HG03064 (cell line): ENCODE results near the gene FES.
"Not testable (repeated sequence)": the region's sequence is repeated elsewhere in the genome, so short reads cannot be mapped to it uniquely, and the experiment has no call there.

Experiments
- ATAC-seq: cut with Tn5 transposase; IDR thresholded peaks from one replicate; pipeline ENCODE4 v1.9.1; 2021; ENCODE audit warnings: low read depth; ENCODE audit not compliant: unreplicated experiment

FES gene

DNA sequence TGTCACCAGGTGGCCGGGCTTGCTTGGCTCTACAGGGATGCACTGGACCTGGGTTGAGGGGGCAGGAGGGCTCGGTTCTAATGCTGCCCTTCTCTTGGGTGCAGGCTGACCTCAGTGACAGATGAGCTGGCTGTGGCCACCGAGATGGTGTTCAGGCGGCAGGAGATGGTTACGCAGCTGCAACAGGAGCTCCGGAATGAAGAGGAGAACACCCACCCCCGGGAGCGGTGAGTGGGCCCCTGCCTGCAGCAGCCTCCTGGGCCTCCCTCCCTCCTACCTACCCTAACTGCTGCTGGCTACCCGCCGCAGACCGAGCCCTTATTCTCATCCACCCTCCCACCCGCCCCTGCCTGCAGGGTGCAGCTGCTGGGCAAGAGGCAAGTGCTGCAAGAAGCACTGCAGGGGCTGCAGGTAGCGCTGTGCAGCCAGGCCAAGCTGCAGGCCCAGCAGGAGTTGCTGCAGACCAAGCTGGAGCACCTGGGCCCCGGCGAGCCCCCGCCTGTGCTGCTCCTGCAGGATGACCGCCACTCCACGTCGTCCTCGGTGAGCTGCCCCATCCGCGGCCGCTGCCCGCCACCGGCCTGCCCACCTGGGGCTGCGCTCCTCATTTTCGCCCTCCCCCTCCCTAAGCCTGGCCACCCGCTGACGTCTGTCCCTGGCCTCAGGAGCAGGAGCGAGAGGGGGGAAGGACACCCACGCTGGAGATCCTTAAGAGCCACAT, 5.6 kb downstream of the FES start:
- no peak for ATAC-seq

DNA sequence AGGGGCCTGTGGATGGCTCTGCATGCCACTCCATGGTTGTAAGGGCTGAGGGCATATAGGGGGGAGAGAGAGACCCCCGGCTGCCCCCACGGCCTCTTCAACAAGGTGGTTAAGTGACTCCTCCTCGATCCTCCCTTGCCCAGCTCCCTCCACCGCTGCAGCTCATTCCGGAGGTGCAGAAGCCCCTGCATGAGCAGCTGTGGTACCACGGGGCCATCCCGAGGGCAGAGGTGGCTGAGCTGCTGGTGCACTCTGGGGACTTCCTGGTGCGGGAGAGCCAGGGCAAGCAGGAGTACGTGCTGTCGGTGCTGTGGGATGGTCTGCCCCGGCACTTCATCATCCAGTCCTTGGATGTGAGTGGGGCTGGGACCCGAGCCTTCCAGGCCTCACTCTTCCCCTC, 6.5 kb downstream of the FES start:
- ATAC-seq: no peak

- no peak for ATAC-seq
These were observed 7.1 kb downstream of the FES start for GRCh38 chr15:90891346-90891949.

DNA sequence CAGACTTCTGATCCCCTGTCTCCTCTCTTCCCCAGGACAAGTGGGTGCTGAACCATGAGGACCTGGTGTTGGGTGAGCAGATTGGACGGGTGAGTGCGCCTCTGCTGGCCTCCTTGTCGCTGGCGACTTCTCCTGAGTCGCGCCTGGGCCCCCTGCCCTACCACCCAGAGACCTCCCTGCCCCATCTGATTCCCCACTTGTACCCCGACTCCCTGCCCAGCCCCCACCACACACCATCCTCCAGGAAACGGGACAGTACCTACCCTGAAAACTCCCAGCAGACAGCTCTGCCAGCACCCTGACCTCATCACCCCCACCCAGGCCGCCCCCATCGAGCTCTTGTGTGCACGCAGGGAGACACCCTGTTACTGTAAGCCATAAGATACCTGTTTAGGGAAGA, 7.7 kb downstream of the FES start:
- ATAC-seq: no peak

DNA sequence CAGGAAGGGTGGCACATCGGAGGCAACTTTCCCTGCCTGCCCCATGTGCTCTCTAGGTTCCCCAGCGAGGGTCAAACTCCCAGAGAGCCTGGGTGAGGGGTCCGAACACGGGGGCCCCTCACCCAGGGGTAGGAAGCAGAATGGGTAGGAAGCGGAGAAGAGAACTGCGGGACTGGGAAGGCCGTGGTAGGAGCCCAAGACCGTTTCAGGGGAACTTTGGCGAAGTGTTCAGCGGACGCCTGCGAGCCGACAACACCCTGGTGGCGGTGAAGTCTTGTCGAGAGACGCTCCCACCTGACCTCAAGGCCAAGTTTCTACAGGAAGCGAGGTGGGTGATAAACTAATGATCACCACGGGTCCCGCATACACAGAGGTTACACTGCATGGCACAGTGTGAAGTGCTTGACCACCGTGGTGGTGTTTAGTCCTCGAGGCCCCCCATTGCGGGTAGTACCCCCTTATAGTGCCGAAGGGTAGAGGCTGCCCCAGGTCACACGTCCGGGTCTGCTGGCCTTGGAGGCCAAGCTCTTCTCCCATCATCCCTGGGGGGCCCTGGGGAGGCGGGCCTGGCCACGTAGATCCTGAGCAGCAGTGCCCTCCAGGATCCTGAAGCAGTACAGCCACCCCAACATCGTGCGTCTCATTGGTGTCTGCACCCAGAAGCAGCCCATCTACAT, 8.3 kb downstream of the FES start:
- ATAC-seq: no peak

- no peak for ATAC-seq
These were observed 9.1 kb downstream of the FES start for GRCh38 chr15:90893175-90894090.

GRCh38 chr15:90895571-90896117, 11.3 kb downstream of the FES start:
- ATAC-seq: no peak

GRCh38 chr15:90897131-90897655, 12.9 kb downstream of the FES start:
- ATAC-seq: not testable (repeated sequence)

- no peak for ATAC-seq
These were observed 17.1 kb downstream of the FES start for GRCh38 chr15:90901175-90902039.

DNA sequence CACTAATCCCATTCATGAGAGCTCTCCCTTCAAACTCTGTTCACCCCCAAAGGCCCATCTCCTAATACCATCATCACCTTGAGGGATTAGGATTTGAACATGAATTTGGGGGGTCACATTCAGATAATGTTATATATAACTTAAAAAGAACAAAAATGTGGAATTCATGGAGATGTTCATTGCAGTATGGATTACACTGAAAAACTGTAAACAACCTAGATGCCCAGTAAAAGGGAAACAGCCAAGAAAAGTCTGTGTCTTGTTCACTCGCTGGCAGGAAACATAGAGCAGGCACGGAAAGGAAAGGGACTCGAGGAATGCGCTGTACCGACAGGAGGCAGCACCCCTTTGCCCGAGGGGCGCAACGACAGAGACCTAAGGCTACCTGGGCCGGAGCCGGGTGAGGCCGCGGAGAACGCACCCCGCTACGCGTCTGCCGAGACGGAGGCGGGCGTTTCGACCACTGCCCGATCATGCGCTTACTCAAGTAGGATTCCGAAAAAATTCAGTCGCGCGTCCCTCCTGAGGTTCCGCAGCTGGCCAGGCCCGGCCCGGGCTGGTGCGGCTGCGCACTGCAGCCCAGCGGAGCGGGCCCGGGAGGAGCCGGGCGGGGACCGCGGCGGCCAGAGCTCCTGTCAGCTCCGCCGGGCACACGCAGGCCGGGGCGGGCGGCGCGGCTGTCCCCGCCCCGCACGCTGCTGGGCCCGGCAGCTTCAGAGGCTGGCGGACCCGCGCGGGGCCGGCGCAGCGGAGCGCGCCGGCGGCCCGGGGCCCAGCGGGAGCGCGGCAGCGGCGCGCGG, 17.9 kb downstream of the FES start:
- peak; percentile 72 for ATAC-seq

- peak; percentile 52 for ATAC-seq
These were observed 18.8 kb downstream of the FES start, which contains the start of gene MAN2A2 for GRCh38 chr15:90902840-90903732. Gene MAN2A2, plus strand, starts transcription at chr15:90903302. Its CDS starts 906 bp downstream, at chr15:90904208.

DNA sequence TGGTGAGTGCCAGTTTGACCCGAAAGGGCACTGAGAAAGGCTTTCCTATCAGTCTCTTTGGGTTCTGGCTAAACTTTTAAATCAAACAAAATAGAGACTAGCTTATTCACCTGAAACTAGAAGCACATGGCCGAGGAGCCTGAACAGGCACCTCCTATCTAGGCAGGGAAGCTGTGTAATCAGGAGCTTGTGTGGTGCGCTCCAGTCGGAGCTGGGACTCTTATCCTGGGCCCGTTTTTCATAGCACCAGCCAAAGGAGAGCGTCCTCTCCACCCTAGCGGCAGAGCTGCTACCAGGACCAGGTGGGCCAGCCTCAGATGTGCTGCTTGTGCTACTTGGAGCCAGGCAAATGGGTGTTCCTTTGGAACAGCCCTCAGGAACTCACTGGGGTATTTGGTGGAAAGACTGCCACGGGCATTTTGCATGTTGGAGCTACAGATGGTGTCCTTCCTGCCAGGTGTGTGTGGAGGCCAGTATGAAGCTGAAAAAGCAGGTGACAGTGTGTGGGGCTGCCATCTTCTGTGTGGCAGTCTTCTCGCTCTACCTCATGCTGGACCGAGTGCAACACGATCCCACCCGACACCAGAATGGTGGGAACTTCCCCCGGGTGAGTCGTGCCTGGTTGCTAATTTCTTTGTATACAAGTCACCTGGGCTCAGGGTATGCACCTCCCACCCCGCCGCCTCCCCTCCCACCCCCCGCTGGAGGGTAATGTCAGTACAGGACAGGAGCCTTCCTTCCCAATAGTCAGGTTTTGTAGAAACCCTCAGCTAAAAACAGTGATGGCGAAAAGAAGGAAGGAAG, 19.6 kb downstream of the FES start:
- ATAC-seq: no peak

GRCh38 chr15:90904746-90905145, 20.4 kb downstream of the FES start:
- no peak for ATAC-seq

GRCh38 chr15:90905306-90906180, 21.2 kb downstream of the FES start:
- no peak for ATAC-seq

DNA sequence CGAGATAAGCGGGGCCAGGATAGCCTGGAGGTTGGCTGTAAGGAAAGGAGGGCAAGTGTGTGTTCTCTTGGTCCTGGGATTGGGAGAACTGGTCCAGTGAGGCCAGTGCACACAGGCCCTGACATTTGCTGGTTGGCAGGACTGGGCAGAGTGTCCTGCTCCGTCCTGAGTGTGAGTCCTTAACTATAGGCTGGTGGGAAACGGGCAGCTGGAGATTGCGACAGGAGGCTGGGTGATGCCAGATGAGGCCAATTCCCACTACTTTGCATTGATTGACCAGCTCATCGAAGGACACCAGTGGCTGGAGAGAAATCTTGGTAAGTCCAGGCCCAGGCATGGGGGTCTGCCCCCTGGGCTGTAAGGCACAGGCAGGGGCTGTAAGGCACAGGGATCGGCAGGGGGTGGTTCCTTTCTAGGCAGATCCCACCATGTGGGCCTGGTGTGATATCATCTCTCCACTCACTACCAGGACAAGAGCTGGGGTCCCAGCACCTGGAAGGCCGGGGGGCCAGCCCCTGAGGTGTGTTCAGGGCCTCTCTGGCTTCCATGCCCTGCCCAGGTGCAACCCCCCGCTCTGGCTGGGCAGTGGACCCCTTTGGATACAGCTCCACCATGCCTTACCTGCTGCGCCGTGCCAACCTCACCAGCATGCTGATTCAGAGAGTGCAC, 22.0 kb downstream of the FES start:
- no peak for ATAC-seq
